Keratinocyte (primary cell): ENCODE measurements around the gene ARHGEF28. TPM values are rescaled to one million over a fixed set of nuclear protein-coding genes. Genes with fewer than 3 reads are reported as not detected.
A peak's percentile ranks its signal among the peaks of the same experiment; 100 is the strongest.

Experiments used
- DNase-seq: peaks from one replicate; pipeline ENCODE4 v3.0.0-alpha.2; 2011; ENCODE audit warnings: low read depth, missing footprints, low spot score
- FAIRE-seq: peaks from 2 replicates; lab custom pipeline; 2011; peaks lifted over from hg19 to GRCh38; lab: Jason Lieb, UNC
- H2AFZ ChIP-seq: 2 replicates; pipeline ENCODE4 v1.6.0; 2012; ENCODE audit warnings: low read length, control low read depth, inconsistent platforms; ENCODE audit not compliant: control insufficient read depth
- H3K27ac ChIP-seq: 2 replicates; pipeline ENCODE4 v1.5.1; 2011; ENCODE audit warnings: low read length; ENCODE audit not compliant: control insufficient read depth, insufficient read depth
- H3K27me3 ChIP-seq: 3 replicates; pipeline ENCODE4 v1.6.0; 2011; ENCODE audit warnings: low read length; ENCODE audit not compliant: control insufficient read depth, insufficient read depth; ENCODE audit errors: extremely low read depth
- H3K36me3 ChIP-seq, 2 experiments: 2 replicates in 1 of 2; 3 replicates in 1 of 2; pipeline ENCODE4 v1.5.1; 2011; ENCODE audit warnings: low read length in 2 of 2, mild to moderate bottlenecking in 1 of 2; ENCODE audit not compliant: control insufficient read depth in 2 of 2, insufficient read depth in 2 of 2; ENCODE audit errors: extremely low read depth in 1 of 2
- H3K4me1 ChIP-seq: 3 replicates; pipeline ENCODE4 v1.5.1; 2011; ENCODE audit warnings: low read length; ENCODE audit not compliant: control insufficient read depth, insufficient read depth; ENCODE audit errors: extremely low read depth
- H3K4me2 ChIP-seq: 3 replicates; pipeline ENCODE4 v1.6.0; 2011; ENCODE audit warnings: low read depth, low read length; ENCODE audit not compliant: control insufficient read depth, insufficient read depth; ENCODE audit errors: extremely low read depth
- H3K4me3 ChIP-seq, 3 experiments: fragments of 200-600 bp in 1 of 3; sonication (generic) in 1 of 3; 2 replicates in 2 of 3; 3 replicates in 1 of 3; pipeline ENCODE4 v1.5.1; 2011 to 2016; ENCODE audit warnings: low read length in 3 of 3, mild to moderate bottlenecking in 3 of 3, control low read depth in 2 of 3, inconsistent platforms in 1 of 3, low read depth in 1 of 3, mixed read lengths in 1 of 3, mixed run types in 1 of 3, moderate library complexity in 1 of 3; ENCODE audit not compliant: control insufficient read depth in 2 of 3, insufficient read depth in 2 of 3; ENCODE audit errors: extremely low read depth in 1 of 3
- H3K79me2 ChIP-seq: 2 replicates; pipeline ENCODE4 v1.6.0; 2012; ENCODE audit warnings: low read length; ENCODE audit not compliant: control insufficient read depth, insufficient read depth
- H3K9ac ChIP-seq: 3 replicates; pipeline ENCODE4 v1.6.0; 2011; ENCODE audit warnings: low read length; ENCODE audit not compliant: control insufficient read depth, insufficient read depth; ENCODE audit errors: extremely low read depth
- H3K9me1 ChIP-seq: 3 replicates; pipeline ENCODE4 v1.6.0; 2011; ENCODE audit warnings: low read length; ENCODE audit not compliant: control insufficient read depth, insufficient read depth; ENCODE audit errors: extremely low read depth
- H3K9me3 ChIP-seq: 2 replicates; pipeline ENCODE4 v1.5.1; 2012; ENCODE audit warnings: low read depth, low read length; ENCODE audit not compliant: control insufficient read depth
- H4K20me1 ChIP-seq: 3 replicates; pipeline ENCODE4 v1.6.0; 2011; ENCODE audit warnings: low read length; ENCODE audit not compliant: control insufficient read depth, insufficient read depth; ENCODE audit errors: extremely low read depth
- EZH2 ChIP-seq: IDR thresholded peaks from one replicate; pipeline ENCODE4 v1.6.1; 2012; ENCODE audit warnings: inconsistent platforms, mild to moderate bottlenecking, low read length, moderate library complexity
- dilution Hi-C: fragments of 300-500 bp; cut with MboI; formaldehyde crosslinking; loops from one replicate; pipeline ENCODE4 v1.7.0; 2020; ENCODE audit warnings: low sequenced_read_pairs; ENCODE audit not compliant: extremely low pct_ligation_motif_present
- polyA plus RNA-seq, 5 experiments: library from polyadenylated mRNA; depleted of rRNA in 3 of 5; stranded (reverse) in 3 of 5; stranded (forward) in 1 of 5; unstranded in 1 of 5; fragments of >200 nt; gene quantifications; 1 replicate in 1 of 5; 2 replicates in 3 of 5; 3 replicates in 1 of 5; pipeline versions ENCODE4 v1.2.1 to v1.2.3, GENCODE V29; 2011 to 2012; ENCODE audit warnings: missing spikeins in 2 of 5, low read depth in 1 of 5, low replicate concordance in 1 of 5
- TF ChIP-seq, protein P1 (sequence below), 3 experiments: IDR thresholded peaks in 1 of 3; conservative IDR thresholded peaks in 1 of 3; optimal IDR thresholded peaks in 1 of 3; 2 replicates in 2 of 3; 3 replicates in 1 of 3; pipeline versions ENCODE3 to v1.5.1; 2011; ENCODE audit warnings: low read length in 3 of 3, mild to moderate bottlenecking in 3 of 3, moderate library complexity in 2 of 3, control low read depth in 1 of 3, inconsistent platforms in 1 of 3; ENCODE audit not compliant: insufficient read depth in 2 of 3; ENCODE audit errors: extremely low read depth in 1 of 3

ARHGEF28 gene
- polyA plus RNA-seq, 1 donor (not counting 4 experiments of a cell fraction or from before 2014, with no cell fraction given) = 31.6 TPM

GRCh38 chr5:73887688-73888087, 261.7 kb downstream of the ARHGEF28 start:
- no peak for DNase-seq
- no peaks in the 10 kb centered on the region for H4K20me1 ChIP-seq
- TF ChIP-seq, protein P1, sequence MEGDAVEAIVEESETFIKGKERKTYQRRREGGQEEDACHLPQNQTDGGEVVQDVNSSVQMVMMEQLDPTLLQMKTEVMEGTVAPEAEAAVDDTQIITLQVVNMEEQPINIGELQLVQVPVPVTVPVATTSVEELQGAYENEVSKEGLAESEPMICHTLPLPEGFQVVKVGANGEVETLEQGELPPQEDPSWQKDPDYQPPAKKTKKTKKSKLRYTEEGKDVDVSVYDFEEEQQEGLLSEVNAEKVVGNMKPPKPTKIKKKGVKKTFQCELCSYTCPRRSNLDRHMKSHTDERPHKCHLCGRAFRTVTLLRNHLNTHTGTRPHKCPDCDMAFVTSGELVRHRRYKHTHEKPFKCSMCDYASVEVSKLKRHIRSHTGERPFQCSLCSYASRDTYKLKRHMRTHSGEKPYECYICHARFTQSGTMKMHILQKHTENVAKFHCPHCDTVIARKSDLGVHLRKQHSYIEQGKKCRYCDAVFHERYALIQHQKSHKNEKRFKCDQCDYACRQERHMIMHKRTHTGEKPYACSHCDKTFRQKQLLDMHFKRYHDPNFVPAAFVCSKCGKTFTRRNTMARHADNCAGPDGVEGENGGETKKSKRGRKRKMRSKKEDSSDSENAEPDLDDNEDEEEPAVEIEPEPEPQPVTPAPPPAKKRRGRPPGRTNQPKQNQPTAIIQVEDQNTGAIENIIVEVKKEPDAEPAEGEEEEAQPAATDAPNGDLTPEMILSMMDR (optimal IDR thresholded peaks at IDR 0.05 in 1 of 3, IDR thresholded peaks at IDR 0.05 in 1 of 3, conservative IDR thresholded peaks at IDR 0.05 in 1 of 3; ENCODE audit: extremely low read depth in 1 of 3, insufficient read depth in 2 of 3, low read length in 3 of 3) = no peak
- no peak for TF ChIP-seq EZH2
- H3K27ac ChIP-seq = no peak overlapping the region
- peak; percentile 13 for FAIRE-seq
- no peaks in the 10 kb centered on the region for H3K4me1 ChIP-seq
- no peaks in the 10 kb centered on the region for H3K27me3 ChIP-seq
- no peaks in the 10 kb centered on the region for H3K9me1 ChIP-seq
- H3K4me2 ChIP-seq = no peak overlapping the region
- no peak overlapping the region for H2AFZ ChIP-seq
- H3K79me2 ChIP-seq = no peaks in the 10 kb centered on the region
- H3K36me3 ChIP-seq = peaks cover 30 to 51% of the 10 kb centered on the region in 2 experiments
- dilution Hi-C loops = no loop called here
- H3K9ac ChIP-seq = no peak overlapping the region
- no peak overlapping the region for H3K4me3 ChIP-seq
- no peaks in the 10 kb centered on the region for H3K9me3 ChIP-seq

DNA sequence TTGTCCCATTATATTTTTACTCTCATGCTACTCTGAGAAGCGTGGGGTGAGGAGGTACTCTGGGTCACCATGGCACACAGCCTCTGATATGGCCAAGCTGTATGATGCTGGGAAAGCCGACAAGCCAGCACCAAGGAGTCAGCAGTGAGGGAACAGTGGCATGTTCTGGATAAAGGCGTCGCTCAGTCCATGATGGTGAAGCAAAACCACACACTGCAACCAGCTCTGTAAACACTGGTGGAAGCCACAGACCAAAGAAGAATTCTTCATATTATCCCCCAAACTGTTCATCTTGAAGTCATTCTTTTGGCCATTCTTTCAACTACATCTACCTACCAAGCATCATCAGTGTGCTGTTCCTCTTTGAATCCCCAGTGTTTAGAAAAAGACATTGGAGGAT, 264.6 kb downstream of the ARHGEF28 start:
- Histone ChIP-seq H3K9me3 (no peaks in the 10 kb centered on the region), H4K20me1 (no peaks in the 10 kb centered on the region), H3K4me1 (no peaks in the 10 kb centered on the region), H3K36me3 (peaks cover 37 to 57% of the 10 kb centered on the region in 2 experiments), H3K4me3 (no peak overlapping the region), H2AFZ (no peak overlapping the region), H3K9ac (no peak overlapping the region), H3K27me3 (no peaks in the 10 kb centered on the region), H3K79me2 (no peaks in the 10 kb centered on the region), H3K4me2 (no peak overlapping the region), H3K27ac (no peak overlapping the region), H3K9me1 (no peaks in the 10 kb centered on the region)
- FAIRE-seq = no peak
- no peak for DNase-seq
- dilution Hi-C loops = no loop called here
- TF ChIP-seq, protein P1 (optimal IDR thresholded peaks at IDR 0.05 in 1 of 3, IDR thresholded peaks at IDR 0.05 in 1 of 3, conservative IDR thresholded peaks at IDR 0.05 in 1 of 3; ENCODE audit: extremely low read depth in 1 of 3, insufficient read depth in 2 of 3, low read length in 3 of 3) = no peak
- no peak for TF ChIP-seq EZH2
